ENCODE data around the gene CBFB. TPM values are rescaled to one million over a fixed set of nuclear protein-coding genes. Genes with fewer than 3 reads are reported as not detected.

Gene CBFB
- total and polyA plus RNA-seq, 2 of the 13 experiments (the other 11 are each of a cell fraction or from before 2014, with no cell fraction given) = 22.1 to 70.8 TPM

GRCh38 chr16:67017810-67018488 lies 11.0 kb upstream of the CBFB start (continued):
- TF ChIP-seq REST (IDR thresholded peaks at IDR 0.05; ENCODE audit: borderline replicate concordance in 1 of 2, low read depth in 1 of 2, low read length in 2 of 2) (0 out of 4 replicates have a peak, but pooled peaks of 1 of the 2 experiments have one; percentile 10), ETV6 (CRISPR knock-in tag; conservative IDR thresholded peaks at IDR 0.05) (no peak), DBP (CRISPR knock-in tag; IDR thresholded peaks at IDR 0.05; ENCODE audit: not compliant biosample characterization) (no peak), XRCC5 (optimal IDR thresholded peaks at IDR 0.05; ENCODE audit: low read length) (peak; percentile 78), ATF2 (CRISPR knock-in tag; IDR thresholded peaks at IDR 0.05) (0 out of 2 replicates have a peak, but pooled peaks have one; percentile 65), ATF7-NPFF (CRISPR knock-in tag; IDR thresholded peaks at IDR 0.05; ENCODE audit: low read depth) (no peak), SRSF4 (IDR thresholded peaks at IDR 0.05; ENCODE audit: low read depth, low read length, poor library complexity, severe bottlenecking) (no peak), RORA (CRISPR knock-in tag; IDR thresholded peaks at IDR 0.05) (no peak), ZNF362 (CRISPR knock-in tag; IDR thresholded peaks at IDR 0.05; ENCODE audit: borderline replicate concordance) (0 out of 2 replicates have a peak, but pooled peaks have one; percentile 12), ZNF724P (CRISPR knock-in tag; IDR thresholded peaks at IDR 0.05; ENCODE audit: borderline replicate concordance) (0 out of 2 replicates have a peak, but pooled peaks have one; percentile 17), NFATC3 (CRISPR knock-in tag; IDR thresholded peaks at IDR 0.05) (0 out of 2 replicates have a peak, but pooled peaks have one; percentile 68), SP1 (IDR thresholded peaks at IDR 0.05) (no peak), SP1 (CRISPR knock-in tag; IDR thresholded peaks at IDR 0.05) (peak; percentile 26; the same call in 1 of the 2 replicates), ZNF280D (CRISPR knock-in tag; IDR thresholded peaks at IDR 0.05) (0 out of 2 replicates have a peak, but pooled peaks have one; percentile 39), ZZZ3 (CRISPR knock-in tag; IDR thresholded peaks at IDR 0.05; ENCODE audit: borderline replicate concordance) (no peak), NBN (conservative IDR thresholded peaks at IDR 0.05) (no peak)
